GM19324 (cell line): ENCODE measurements around the gene DENND5A.
"Not testable (repeated sequence)": the region's sequence is repeated elsewhere in the genome, so short reads cannot be mapped to it uniquely, and the experiment has no call there.

ENCODE experiments used
- ATAC-seq: cut with Tn5 transposase; IDR thresholded peaks from one replicate; pipeline ENCODE4 v1.9.1; 2021; ENCODE audit warnings: mild to moderate bottlenecking, moderate library complexity; ENCODE audit not compliant: unreplicated experiment, low FRiP score

Gene DENND5A

GRCh38 chr11:9219115-9219514 lies 46.0 kb downstream of the DENND5A start:
- no peak for ATAC-seq

DNA sequence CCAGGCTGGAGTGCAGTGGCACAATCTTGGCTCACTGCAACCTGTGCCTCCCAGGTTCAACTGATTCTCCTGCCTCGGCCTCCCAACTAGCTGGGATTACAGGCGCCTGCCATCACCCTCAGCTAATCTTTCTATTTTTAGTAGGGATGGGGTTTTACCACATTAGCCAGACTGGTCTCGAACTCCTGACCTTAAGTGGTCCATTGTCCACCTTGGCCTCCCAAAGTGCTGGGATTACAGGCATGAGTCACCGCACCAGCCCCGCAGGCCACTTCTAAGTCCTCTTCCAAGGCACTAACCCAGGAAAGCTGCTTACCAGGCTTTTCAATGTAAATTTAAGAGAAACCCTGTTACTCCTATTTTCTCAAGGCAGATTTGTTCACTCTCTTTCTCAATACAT lies 50.4 kb downstream of the DENND5A start:
- ATAC-seq: no peak

DNA sequence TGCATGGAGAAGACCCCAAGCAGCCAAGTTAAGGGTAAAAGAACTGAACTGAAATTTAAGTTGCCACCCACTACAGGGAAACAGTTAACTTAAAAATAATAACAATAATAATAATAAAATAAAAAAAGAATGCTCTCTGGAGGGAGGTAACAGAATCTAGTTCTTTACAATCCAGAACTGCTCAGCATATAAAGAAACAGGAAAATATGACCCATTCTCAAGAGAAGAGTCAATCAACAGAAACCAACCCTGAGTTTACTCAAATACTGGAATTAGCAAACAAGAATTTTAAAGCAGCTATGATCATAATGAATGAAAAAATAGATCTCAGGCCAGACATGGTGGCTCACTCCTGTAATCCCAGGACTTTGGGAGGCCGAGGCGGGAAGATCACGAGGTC lies 53.8 kb downstream of the DENND5A start:
- no peak for ATAC-seq

GRCh38 chr11:9210922-9211320 lies 54.2 kb downstream of the DENND5A start:
- no peak for ATAC-seq

- no peak for ATAC-seq
These were observed 54.8 kb downstream of the DENND5A start for GRCh38 chr11:9210224-9210921.

GRCh38 chr11:9209604-9210003 lies 55.5 kb downstream of the DENND5A start:
- ATAC-seq: not testable (repeated sequence)

- ATAC-seq: no peak
These were observed 56.2 kb downstream of the DENND5A start for GRCh38 chr11:9208726-9209501.

DNA sequence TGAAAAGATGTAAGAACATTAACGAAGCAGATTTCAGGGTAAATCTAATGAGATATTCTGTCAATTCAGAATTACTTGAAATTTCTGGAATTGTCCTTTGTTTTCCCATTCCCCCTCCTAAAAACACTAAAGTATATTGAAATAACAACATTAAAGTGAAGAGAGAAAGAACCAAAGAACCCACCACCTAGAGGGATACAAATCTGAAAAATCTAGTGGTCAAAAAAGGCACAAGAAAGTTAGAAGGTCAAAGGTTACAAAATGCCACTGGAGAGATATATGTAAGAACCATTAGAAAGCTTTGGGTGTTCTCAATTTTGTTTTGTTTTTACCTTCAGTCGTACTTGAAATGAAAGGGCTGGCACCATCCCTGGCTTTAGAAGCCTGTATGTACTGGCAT lies 57.9 kb downstream of the DENND5A start:
- no peak for ATAC-seq

GRCh38 chr11:9206496-9206895 lies 58.7 kb downstream of the DENND5A start:
- ATAC-seq: no peak

DNA sequence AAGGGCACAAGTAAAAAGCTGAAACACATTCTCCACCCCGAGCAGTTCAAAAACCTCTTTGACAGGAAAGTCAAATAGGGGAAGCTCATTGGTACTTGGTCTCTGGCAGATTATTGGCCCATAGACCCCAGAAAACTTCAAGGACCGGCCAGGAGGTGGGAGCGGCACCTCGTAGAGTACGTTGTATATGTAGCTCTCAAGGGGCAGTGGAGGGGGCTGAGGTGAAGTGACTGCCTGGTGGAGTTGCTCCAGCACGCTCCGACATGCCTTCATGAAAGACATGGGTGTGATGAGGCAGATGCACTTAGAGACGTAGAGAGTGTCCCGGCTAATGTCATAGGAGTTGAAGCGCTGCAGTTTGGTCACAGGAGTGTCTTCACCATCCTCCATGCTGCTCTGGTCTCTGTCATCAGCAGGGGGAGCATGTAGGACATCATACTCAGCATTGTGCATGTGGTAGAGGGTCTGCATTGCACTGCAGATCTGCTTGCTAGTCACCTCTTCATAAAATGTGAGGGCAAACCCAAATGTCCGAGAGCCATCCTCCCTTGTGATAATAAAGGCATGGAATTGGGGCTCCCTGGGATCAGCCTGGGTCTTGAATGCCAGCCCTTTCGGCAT lies 61.3 kb downstream of the DENND5A start:
- ATAC-seq: no peak

GRCh38 chr11:9201372-9202162 lies 63.6 kb downstream of the DENND5A start:
- no peak for ATAC-seq

GRCh38 chr11:9200471-9200870 lies 64.7 kb downstream of the DENND5A start:
- ATAC-seq: no peak

- no peak for ATAC-seq
These were observed 71.8 kb downstream of the DENND5A start for GRCh38 chr11:9193316-9193715.

- ATAC-seq: no peak
These were observed 72.6 kb downstream of the DENND5A start for GRCh38 chr11:9192561-9192960.

- not testable (repeated sequence) for ATAC-seq
These were observed 74.7 kb downstream of the DENND5A start for GRCh38 chr11:9190326-9191016.

DNA sequence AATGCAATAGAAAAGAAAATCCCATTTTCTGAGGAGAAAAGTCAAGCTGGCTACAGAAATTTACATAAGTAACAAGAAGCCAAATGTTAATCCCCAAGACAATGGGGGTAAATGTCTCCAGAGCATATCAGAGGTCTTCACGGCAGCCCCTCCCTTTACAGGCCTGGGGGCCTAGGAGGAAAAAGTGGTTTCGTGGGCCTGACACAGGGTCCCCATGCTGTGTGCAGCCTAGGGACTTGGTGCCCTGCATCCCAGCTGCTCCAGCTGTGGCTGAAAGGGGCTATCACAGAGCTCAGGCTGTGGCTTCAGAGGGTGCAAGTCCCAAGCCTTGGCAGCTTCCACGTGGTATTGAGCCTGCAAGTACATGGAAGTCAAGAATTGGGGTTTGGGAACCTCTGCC lies 76.3 kb downstream of the DENND5A start:
- ATAC-seq: not testable (repeated sequence)

- ATAC-seq: no peak
These were observed 77.5 kb downstream of the DENND5A start for GRCh38 chr11:9187616-9188015.

- ATAC-seq: no peak
These were observed 80.6 kb downstream of the DENND5A start for GRCh38 chr11:9184516-9184915.

DNA sequence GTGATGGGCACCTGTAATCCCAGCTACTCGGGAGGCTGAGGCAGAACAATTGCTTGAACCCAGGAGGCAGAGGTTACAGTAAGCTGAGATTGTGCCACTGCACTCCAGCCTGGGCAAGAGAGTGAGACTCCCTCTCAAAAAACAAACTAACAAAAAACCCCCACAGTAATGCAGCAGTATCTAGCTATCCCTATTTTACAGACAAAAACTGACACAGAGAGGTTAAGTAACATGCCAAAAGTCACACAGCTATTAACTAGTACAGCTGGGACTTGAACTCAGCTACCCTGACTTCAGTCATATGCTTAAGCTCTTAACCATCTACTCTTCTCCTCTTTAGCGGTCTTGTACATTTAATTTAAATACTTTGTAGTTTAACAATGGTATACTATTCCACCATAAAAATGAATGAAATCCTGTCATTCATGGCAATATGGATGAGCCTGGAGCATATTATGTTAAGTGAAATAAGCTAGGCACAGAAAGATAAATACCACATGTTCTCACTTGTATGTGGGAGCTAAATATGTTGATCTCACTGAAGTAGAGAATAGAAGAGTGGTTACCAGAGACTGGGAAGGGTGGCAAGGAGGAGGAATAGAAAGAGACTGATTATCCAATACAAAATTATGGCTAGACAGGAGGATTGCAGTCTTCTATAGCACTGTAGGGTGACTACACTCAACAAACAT lies 82.8 kb downstream of the DENND5A start:
- ATAC-seq: no peak

DNA sequence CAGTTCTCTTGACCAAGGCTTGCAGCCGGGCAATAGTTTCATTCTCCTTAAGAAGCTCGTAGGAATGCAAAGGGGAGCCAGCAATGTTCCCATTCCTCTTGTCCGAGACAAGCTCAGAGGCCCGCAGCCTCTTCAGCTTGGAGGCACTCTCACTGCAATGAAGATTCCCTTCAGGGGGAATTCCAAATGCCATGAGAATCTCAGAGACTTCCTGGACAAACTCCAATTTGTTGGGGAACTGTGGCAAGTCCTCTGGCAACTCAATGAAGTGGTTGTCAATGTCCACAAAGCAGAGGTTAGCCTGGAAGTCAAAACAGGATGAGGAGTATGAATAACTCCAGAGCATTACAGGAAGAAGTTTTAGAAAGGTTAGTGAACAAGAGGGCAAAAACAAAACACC lies 84.4 kb downstream of the DENND5A start:
- no peak for ATAC-seq
